GM12892 (cell line): Measurements from ENCODE around the gene SLC39A3.

Experiments used
- DNase-seq: peaks from one replicate; pipeline ENCODE4 v3.0.0; 2011; ENCODE audit not compliant: insufficient read length
- FAIRE-seq: peaks from 2 replicates; lab custom pipeline; 2011; peaks lifted over from hg19 to GRCh38; lab: Jason Lieb, UNC
- POLR2A ChIP-seq: IDR thresholded peaks from 2 replicates; pipeline ENCODE4 v1.6.1; 2011; ENCODE audit warnings: low read depth, low read length, control low read depth
- POLR2AphosphoS5 ChIP-seq: IDR thresholded peaks from 2 replicates; pipeline ENCODE4 v1.6.1; 2011; ENCODE audit warnings: low read depth, low read length, control low read depth
- TAF1 ChIP-seq: IDR thresholded peaks from 2 replicates; pipeline ENCODE4 v1.6.1; 2011; ENCODE audit warnings: low read depth, mild to moderate bottlenecking, control low read depth, low read length, borderline replicate concordance

Gene SLC39A3

GRCh38 chr19:2733930-2734588 lies 5.8 kb downstream of the SLC39A3 start:
- FAIRE-seq (no peak), DNase-seq (no peak)
- no peak for TF ChIP-seq TAF1

GRCh38 chr19:2732883-2733282 lies 6.9 kb downstream of the SLC39A3 start:
- no peak for TF ChIP-seq TAF1
- no peak for TF ChIP-seq POLR2AphosphoS5
- TF ChIP-seq POLR2A, result no peak
- FAIRE-seq, result no peak
- no peak for DNase-seq

GRCh38 chr19:2732157-2732725 lies 7.6 kb downstream of the SLC39A3 start:
- TF ChIP-seq POLR2AphosphoS5 (no peak), POLR2A (no peak), TAF1 (no peak)
- FAIRE-seq (no peak), DNase-seq (no peak)

GRCh38 chr19:2731181-2731995 lies 8.4 kb downstream of the SLC39A3 start:
- DNase-seq (no peak), FAIRE-seq (no peak)
- no peak for TF ChIP-seq POLR2A
- TF ChIP-seq TAF1, result no peak
- TF ChIP-seq POLR2AphosphoS5, result no peak

DNA sequence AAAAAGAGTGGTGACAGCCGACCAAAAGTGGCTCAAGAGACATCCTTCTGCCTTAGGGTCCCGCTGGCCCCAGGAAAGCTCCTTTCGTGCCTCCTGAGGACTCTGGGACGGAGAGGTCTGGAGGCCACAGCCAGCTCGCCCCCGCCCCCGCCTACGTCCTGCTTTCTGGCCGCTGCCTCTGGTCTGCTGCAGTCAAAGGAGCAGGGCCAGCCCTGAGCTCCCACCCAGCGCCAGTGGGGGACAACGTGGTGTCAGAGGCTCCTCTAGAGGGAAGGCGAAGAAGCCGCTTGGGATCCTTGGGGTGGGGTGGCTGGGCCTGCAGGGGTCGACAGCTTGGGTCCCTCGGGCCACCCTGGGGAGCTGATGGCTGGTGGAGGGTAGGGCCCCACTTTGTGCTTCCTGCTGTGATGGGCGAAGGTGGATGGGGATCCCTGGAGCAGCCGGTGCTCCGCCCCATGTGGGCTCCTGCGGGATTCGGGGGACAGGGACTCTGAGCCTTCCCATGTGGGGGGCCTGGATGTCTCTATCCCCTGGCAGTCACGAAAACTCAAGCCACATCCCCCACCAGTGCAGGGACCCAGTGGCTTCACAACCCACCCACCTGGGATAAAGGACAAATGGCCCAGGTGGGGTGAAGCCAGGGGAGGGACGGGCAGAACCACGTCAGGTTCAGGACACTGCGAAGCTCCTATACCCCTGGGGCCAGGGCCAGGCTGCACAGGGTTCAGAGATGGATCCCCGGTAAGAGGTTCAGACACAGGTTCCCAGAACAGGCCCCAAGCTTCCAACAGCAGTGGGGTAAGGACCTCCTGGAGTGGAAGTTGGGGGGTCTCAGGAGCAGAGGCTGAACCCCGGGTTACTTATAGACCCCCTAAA lies 9.6 kb downstream of the SLC39A3 start:
- FAIRE-seq (no peak), DNase-seq (peak; percentile 21)
- no peak for TF ChIP-seq POLR2A

GRCh38 chr19:2728783-2729387 lies 10.9 kb downstream of the SLC39A3 start:
- peak; percentile 61 for FAIRE-seq
- peak; percentile 34 for DNase-seq
- TF ChIP-seq TAF1 (no peak), POLR2A (no peak), POLR2AphosphoS5 (no peak)

GRCh38 chr19:2727640-2727944 lies 12.2 kb downstream of the SLC39A3 start:
- TF ChIP-seq POLR2A, result no peak
- TF ChIP-seq TAF1, result no peak
- no peak for TF ChIP-seq POLR2AphosphoS5
- DNase-seq (no peak), FAIRE-seq (no peak)

DNA sequence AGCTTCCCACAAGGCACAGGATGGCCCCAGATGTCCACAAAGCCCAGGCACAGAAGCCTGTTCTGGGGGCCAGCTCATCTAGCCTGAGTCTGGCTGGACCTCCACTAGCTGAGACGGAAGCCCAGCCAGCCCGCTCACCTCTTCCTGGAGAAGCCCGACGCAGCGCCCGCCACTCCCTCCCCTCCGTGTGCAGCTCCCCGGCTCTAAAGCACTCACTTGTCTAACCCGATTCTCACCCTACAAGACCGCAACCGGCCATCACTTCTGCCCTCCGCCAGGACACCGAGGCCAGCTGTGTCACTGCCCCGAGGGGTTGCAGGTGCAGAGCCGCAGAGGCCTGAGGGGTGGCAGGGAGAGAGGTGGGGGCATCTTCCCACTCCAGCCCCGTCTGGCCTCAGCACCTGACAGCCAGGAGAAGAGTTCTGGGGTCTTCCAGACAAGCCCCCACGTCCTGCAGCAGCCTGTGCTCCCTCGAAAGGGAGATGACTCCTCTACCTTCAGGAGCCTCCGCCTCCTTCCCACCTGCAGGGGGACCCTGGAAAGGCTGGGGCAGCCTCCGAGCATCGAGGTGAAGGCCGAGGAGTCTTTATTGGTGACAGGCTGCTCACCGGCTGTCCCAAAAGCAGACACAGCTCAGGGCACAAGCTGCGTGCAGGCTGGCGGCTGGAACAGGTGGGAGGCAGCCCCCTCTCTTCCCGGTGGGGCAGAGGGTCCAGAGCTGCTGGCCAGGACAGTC lies 12.7 kb downstream of the SLC39A3 start:
- DNase-seq, result peak; percentile 22
- FAIRE-seq, result no peak
- TF ChIP-seq POLR2AphosphoS5 (no peak), POLR2A (no peak), TAF1 (no peak)

GRCh38 chr19:2726160-2726855 lies 13.5 kb downstream of the SLC39A3 start:
- DNase-seq (peak; percentile 14), FAIRE-seq (no peak)
- no peak for TF ChIP-seq POLR2AphosphoS5
- no peak for TF ChIP-seq POLR2A
- TF ChIP-seq TAF1, result no peak

DNA sequence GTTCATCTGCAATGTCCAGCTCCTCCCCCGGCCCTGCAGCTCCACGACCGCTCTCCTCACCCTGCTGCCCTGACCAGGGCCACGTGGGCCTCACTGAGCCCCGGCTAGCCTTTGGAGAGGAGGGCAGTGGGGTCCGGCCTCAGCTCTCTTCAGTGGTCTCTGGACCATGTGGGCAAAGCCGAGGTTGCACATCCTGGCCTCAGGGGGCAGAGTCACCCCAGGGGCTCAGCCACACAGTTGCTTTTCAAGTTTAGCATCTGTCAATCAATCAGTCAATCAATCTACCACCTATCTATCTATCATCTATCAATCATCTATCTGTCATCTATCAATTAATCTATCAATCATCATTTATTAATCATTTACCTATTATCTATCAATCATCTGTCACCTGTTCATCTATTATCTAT lies 15.7 kb downstream of the SLC39A3 start:
- peak; percentile 24 for DNase-seq

GRCh38 chr19:2723747-2724146 lies 16.1 kb downstream of the SLC39A3 start:
- FAIRE-seq (no peak), DNase-seq (peak; percentile 8)
- TF ChIP-seq POLR2A, result no peak
- no peak for TF ChIP-seq POLR2AphosphoS5
- no peak for TF ChIP-seq TAF1

More for the DNA sequence above, 15.7 kb downstream of the SLC39A3 start:
- FAIRE-seq, result no peak
- no peak for TF ChIP-seq TAF1
- no peak for TF ChIP-seq POLR2AphosphoS5
- no peak for TF ChIP-seq POLR2A
